HG03575 (cell line): ENCODE results near the gene ADIPOQ.
"Not testable (repeated sequence)": the region's sequence is repeated elsewhere in the genome, so short reads cannot be mapped to it uniquely, and the experiment has no call there.

Experiments
- ATAC-seq: cut with Tn5 transposase; IDR thresholded peaks from one replicate; pipeline ENCODE4 v1.9.1; 2021; ENCODE audit not compliant: unreplicated experiment, insufficient number of reproducible peaks, low FRiP score; ENCODE audit errors: extremely low read depth

The ADIPOQ gene

GRCh38 chr3:186865215-186865853, 22.8 kb downstream of the ADIPOQ start:
- ATAC-seq, result not testable (repeated sequence)

DNA sequence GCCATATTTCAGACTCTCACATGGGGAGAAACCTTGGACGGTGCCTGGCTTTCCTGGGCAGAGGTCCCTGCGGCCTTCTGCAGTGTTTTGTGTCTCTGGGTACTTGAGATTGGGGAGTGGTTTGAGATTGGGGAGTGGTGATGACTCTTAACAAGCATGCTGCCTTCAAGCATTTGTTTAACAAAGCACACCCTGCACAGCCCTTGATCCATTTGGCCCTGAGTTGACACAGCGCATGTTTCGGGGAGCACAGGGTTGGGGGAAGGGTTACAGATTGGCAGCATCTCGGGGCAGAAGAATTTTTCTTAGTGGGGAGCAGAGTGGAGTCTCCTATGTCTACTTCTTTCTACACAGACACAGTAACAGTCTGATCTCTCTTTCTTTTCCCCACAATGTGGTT, 23.6 kb downstream of the ADIPOQ start:
- ATAC-seq, result not testable (repeated sequence)

GRCh38 chr3:186869253-186870100, 27.0 kb downstream of the ADIPOQ start:
- ATAC-seq, result no peak

DNA sequence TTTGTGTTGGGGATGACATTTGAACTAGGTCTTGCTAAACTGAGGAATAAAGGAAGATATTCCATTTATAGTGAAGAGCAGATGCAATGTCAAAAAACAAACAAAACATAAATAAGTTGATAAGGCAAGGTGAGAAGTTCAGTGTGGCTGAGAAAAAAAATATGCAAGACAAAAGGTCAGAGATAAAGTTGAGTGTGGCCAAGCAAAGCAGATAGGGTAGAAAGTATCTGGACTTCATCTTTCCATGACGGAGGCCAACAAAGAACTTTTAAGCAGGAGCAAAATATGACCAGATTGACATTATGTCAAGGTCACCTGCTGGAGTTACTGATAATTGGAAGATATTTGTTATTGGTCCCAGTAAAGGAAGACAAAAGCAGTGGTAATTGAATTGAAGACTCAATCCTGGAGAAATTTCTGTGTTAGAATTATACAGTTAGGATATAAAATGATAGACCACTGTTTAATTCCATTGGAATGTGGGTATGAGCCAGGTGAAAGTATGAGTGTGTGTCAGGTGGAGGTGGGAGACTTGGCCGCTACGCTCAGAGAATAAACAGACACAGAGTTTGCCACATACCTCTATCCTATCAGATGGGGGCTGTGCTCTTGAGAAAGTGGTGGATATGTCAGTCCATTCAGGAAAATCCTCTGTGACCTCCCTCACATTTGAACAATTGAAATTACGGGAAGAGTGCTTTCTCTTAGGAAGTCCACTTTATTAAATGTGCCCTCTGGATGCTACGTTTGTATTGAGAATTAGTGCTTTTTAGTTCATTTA, 28.1 kb downstream of the ADIPOQ start:
- no peak for ATAC-seq

DNA sequence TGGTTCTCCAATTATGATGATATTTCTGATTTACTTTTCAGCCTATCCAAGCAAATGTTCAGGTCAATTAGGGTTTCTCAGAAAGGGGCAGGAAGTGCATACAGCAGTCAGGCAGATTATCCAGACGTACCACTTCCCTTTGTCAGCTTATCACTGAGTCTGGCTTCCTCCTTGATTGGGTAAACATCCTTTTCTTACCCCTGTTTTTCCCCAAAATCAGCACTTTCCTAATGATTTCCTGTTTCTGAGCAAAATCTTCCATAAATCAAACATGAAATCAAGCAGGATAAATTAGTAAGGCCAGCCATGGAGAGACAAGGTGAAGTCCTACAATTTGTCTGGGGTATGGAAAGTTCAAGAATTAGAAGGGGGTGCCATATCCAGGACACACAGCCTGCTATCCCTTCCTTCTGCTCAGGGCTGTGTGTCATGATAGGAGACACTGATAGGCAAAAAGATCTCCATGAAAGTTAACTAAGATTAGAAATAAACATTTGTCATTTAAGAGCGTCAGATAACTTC, 29.0 kb downstream of the ADIPOQ start:
- ATAC-seq, result no peak

DNA sequence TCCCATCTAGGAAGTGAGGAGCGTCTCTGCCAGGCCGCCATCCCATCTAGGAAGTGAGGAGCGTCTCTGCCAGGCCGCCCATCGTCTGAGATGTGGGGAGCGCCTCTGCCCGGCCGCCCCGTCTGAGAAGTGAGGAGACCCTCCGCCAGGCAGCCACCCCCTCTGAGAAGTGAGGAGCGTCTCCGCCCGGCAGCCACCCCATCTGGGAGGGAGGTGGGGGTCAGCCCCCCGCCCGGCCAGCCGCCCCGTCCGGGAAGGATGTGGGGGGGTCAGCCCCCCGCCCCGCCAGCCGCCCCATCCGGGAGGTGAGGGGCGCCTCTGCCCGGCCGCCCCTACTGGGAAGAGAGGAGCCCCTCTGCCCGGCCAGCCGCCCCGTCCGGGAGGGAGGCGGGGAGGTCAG, 31.3 kb downstream of the ADIPOQ start:
- ATAC-seq, result not testable (repeated sequence)

- not testable (repeated sequence) for ATAC-seq
Observed at GRCh38 chr3:186874216-186874615, 31.7 kb downstream of the ADIPOQ start.

DNA sequence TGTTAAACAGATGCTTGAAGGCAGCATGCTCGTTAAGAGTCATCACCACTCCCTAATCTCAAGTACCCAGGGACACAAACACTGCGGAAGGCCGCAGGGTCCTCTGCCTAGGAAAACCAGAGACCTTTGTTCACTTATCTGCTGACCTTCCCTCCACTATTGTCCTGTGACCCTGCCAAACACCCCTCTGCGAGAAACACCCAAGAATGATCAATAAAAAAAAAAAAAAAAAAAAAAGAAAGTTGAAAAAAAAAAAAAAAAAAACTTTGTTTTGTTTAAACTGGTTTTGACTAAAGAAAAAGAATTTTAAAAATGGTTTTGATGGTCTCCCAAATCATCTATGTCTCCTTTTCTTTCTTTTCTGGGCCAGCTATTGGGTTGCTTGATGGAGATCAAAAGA, 32.3 kb downstream of the ADIPOQ start:
- ATAC-seq, result not testable (repeated sequence)

GRCh38 chr3:186875708-186876107, 33.2 kb downstream of the ADIPOQ start:
- no peak for ATAC-seq

DNA sequence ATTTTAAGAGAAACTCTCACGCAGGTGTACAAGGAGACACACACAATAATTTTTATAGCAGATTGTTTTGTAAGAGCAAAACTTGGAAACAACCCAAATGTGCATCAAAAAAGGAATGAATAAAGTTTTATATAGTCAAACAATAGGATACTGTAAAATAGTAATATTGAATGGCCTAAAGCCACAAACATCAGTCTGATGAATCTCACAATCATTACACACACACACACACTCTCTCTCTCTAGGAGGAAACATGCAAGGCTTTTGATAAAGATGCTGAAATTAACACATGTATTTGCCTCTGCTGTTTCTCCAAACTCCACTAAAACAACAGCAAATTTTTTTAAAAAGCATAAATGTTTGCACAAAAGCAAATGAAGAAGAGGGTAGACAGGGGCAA, 37.3 kb downstream of the ADIPOQ start:
- no peak for ATAC-seq

DNA sequence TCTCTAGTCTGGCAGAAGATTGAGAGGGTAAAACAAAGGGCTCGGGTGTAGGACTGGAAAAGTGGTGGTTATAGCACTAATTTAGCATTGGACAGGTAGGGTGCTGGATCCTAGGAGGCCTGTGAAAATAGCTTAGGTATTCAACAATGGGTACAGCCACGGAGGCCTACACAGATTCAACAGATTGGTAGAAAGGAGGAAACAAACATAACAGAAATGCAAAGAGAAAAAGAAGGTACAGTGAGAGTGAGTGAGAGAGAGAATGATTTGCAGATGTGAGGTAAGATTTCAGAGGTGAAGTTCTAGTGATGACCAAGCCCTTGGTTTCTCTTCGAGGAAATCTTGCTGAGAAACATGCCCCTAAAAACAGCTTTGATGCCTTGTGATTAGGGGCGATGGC, 37.9 kb downstream of the ADIPOQ start:
- ATAC-seq, result no peak

DNA sequence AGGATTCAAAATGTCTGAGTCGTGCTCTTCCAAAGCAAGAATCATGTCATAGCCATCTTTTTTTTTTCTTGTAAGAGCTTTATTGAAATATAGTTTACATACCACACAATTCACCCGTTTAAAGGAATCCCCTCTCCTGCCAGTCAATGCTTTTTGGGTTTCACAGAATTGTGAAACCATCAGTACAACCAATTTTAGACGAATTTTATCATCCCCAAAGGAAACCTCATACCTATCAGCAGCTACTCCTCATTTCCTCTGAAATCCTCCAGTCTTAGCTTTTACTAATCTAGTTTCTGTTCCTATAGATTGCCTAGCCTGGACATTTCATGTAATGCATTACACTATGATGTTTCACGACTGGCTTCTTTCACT, 39.6 kb downstream of the ADIPOQ start:
- no peak for ATAC-seq

DNA sequence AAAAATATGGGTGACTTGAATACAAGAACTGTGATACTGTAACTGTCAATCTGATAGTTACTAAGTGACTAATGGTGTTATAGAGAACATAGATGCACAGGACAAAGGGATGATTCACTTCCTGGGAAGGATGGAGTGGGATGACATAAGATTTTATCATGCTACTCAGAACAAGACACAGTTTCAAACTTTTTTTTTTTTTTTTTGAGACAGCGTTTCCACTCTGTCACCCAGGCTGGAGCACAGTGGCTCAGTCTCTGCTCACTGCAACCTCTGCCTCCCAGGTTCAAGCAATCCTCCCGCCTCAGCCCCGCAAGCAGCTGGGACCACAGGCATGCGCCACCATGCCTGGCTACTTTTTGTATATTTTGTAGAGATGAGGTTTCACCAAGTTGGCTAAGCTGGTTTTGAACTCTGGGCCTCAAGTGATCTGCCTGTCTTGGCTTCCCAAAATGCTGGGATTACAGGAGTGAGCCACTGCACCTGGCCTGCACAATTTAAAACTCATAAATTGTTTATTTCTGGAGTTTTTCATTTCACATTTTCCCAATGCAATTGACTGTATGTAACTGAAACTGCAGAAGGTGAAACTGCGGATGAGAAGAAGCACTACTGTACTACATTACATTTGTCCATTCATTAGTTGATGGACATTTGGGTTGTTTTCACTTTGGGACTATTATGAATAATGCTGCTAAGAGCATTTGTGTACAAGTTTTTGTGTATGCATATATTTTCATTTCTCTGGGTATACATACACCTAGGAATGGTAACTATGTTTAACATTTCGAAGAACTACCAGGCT, 40.6 kb downstream of the ADIPOQ start:
- no peak for ATAC-seq

- ATAC-seq, result no peak
Observed at GRCh38 chr3:186883686-186884058, 41.2 kb downstream of the ADIPOQ start.

- not testable (repeated sequence) for ATAC-seq
Observed at GRCh38 chr3:186884868-186885267, 42.4 kb downstream of the ADIPOQ start.

DNA sequence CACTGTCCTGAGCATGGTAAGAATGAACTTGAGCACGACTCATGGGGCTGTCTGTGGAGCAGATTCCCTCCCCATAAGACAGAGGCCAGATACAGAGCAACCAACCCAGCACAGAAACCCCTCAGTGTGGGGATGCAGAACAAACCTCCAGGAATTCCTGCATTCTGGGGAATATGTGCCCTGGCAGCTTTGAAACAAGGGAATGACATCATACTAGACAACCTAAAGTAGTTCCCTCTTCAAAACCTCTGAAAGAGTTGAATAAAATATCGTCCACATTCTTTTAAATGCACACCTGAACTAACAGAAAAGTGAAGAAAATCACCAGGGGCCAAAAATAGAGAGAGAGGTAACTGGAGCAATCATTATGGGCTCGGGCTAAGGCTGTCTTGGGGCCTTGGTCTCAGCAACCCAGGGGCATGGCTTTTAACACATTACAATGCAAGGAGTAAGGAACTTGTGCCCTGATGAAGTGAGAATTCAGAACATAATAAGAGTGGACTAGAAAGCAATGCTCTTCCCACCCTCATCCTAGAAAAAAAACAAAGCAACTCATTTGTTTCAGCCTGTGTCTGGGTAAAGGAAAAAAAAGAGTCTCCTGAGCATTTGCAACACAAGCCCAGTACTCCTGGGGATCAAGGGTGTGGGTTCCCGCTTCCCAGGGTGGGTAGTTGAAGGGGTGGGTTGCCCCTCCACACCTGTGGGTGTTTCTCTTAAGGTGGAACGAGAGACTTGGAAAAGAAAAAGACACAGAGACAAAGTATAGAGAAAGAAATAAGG, 43.9 kb downstream of the ADIPOQ start:
- ATAC-seq, result no peak

GRCh38 chr3:186887507-186887938, 45.0 kb downstream of the ADIPOQ start:
- ATAC-seq, result not testable (repeated sequence)

GRCh38 chr3:186888569-186888968, 46.1 kb downstream of the ADIPOQ start:
- no peak for ATAC-seq
